SK-N-MC (cell line): ENCODE results near the gene LRBA.

Source experiments
- EZH2 ChIP-seq: fragments of 200-600 bp; sonication (generic); IDR thresholded peaks from one replicate; pipeline ENCODE4 v1.6.1; 2017; ENCODE audit warnings: antibody characterized with exemption
- POLR2AphosphoS5 ChIP-seq: IDR thresholded peaks from 2 replicates; pipeline ENCODE4 v1.6.1; 2012; ENCODE audit warnings: mild to moderate bottlenecking, low read depth, low read length, borderline replicate concordance

- no peak for TF ChIP-seq EZH2
- TF ChIP-seq POLR2AphosphoS5 = no peak
Measured at GRCh38 chr4:150673793-150674192, 341.3 kb downstream of the LRBA start.
